NCI-H146 treated with DMSO at 0.1 percent for 48 hours (cell line): ENCODE data around the gene IGSF9.
"Not testable (repeated sequence)": the region's sequence is repeated elsewhere in the genome, so short reads cannot be mapped to it uniquely, and the experiment has no call there.

Experiments used
- DNase-seq: peaks from one replicate; lab custom pipeline; 2025; ENCODE audit not compliant: unreplicated experiment; lab: John Stamatoyannopoulos, UW

The IGSF9 gene

DNA sequence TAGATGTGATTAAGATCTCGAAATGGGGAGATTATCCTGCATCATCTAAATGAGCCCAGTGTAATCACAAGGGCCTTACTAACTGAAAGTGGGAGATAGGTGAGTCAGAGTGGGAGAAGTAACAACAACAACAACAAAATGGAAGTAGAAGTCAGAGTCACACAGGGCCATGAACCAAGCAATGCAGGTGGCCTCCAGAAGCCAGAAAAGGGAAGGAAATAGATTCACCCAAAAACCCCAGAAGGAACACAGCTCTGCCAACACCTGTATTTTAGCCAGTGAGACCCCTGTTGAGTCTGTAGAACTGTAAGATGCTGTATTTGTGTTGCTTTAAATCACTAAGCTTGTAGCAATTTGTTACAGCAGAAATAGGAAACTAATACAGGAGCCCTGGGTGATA, 24.2 kb downstream of the IGSF9 start:
- DNase-seq, result no peak

- no peak for DNase-seq
Measured at GRCh38 chr1:159920651-159921050, 24.8 kb downstream of the IGSF9 start.

- no peak for DNase-seq
Measured at GRCh38 chr1:159920202-159920601, 25.2 kb downstream of the IGSF9 start.

DNA sequence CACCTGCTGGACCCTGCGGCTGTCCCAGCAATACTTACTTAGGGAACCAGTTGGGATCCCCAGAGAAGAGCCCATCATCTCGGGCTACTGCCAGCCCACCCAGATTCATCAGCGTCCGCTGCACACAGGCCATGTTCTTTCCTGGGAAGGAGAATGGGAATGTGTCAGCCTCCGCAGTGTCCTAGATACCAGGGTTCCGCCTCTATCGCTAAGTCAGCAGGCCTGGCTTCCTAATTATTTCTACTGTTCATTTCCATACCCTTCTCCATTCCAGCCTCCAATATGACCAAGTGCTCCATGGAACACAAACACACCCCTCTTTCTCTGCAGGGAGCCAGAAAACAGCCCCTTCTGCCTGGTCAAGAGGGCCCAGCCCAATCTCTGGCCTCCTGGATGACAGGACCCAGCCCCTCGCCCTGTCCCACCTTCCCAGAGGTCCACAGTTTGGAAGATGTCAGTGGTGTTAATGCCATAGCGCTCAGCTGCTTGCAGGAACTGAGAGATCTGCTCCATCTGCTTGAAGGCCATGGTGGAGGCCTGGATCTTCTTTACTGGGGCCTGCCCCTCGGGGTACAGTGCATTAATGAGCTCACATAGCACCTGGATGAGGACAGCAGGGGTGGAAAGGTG, 26.1 kb downstream of the IGSF9 start:
- no peak for DNase-seq

DNA sequence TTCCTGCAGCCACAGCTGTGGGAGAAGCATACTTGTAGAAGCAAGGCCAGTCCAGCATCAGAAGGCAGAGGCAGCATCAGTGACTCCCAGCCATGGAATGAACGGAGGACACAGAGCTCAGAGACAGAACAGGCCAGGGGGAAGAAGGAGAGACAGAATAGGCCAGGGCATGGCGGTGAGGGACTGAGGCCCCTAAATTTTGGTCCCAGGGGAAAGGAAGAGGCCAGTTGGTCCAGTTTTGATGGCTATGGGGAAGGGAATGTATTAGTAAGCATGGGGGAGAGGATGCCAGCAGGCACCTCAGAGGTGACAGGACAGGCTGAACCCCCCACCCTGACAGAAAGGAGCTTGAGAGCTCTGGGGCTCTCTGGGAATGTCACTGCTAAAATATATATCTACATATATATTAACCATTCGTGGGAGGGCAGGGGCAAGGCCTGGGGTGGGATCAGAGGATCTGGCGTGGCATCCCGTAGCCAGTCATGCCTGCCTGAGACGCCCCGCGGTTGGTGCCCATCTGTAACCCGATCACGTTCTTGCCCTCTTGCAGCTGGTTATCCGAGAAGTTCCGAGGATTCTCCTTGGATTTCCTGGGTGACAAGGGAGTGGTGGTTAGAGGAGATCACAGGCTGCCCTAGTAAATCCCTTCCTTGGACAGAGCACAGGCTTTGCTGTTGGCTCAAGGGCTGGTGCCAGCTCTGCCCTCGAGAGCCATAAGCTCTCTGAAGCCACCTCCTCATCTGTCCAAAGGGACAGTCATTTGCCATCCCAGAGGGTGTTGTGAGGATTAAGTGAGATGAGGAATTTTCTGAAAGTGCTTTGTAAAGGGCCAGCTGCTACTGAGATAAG, 26.8 kb downstream of the IGSF9 start:
- DNase-seq, result no peak

- no peak for DNase-seq
Measured at GRCh38 chr1:159917533-159918351, 27.7 kb downstream of the IGSF9 start.

DNA sequence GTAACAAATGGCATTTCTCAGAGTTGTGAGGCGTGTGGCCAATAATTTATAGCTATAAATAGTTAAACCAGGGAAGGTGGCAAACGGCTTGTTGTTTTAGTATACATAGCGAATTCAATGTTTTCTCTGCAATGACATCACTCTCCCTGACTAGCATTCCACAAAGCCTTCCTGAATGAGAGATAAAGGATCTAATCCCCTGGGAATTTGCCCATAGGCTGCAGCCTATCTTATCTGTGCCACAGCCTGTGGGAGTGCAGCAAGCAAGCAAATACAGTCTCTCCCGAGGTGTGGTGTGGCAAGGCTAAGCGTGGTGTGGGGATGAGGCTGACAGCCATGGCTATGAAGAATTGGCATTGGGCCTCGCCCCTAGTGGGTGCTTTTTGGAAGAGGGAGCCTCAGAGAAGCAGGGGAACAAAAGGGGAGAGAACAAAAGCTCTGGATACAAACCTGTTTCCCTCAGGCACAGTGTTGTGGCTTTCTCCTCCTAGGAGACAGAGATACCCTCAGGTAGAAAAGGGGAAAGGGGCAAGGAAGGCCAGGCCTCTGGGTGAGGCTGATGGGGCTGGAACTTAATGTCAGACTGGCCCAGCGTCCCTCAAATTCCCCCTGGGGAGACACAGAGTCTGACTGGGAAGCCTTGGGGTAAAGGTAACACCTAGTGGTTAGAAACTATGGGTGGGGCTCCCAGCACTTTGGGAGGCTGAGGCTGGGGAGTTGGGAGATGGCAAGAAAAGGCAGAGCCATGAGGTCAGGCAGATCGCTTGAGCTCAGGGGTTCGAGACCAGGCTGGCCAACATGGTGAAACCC, 29.0 kb downstream of the IGSF9 start:
- no peak for DNase-seq

- no peak for DNase-seq
Measured at GRCh38 chr1:159915571-159916241, 29.7 kb downstream of the IGSF9 start.

DNA sequence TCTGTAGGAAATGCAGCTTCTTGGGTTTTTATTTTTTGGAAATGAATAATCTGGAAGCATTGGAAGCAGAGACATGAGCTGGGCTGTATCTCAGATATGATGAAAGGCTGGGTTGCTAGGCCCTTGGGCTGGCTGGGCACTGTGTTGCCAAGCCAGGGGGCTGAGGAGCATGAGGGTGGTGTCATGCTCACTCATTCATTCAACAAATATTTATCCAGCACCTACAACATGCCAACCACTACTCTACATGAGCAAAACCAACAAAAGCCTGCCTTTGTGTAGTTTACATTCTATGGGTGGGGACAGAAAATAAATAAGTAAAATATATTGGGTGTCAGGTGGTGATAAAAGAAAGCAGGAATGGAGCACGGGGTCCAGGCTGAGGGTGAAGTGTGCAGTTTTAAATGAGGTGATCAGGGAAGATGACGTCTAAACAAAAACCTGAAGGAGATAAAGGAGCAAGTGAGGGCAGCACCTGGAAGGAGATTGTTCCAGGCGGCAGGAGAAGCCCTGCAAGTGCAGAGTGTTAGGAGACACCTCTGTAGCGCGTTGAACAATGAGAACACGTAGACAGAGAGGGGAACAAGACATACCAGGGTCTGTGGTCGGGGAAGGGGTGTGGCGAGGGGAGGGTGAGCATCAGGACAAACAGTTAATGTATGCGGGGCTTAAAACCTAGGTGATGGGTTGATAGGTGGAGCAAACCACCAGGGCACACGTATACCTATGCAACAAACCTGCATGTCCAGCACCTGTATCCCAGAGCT, 31.0 kb downstream of the IGSF9 start:
- DNase-seq, result no peak

- DNase-seq, result no peak
Measured at GRCh38 chr1:159913451-159914192, 31.8 kb downstream of the IGSF9 start.

DNA sequence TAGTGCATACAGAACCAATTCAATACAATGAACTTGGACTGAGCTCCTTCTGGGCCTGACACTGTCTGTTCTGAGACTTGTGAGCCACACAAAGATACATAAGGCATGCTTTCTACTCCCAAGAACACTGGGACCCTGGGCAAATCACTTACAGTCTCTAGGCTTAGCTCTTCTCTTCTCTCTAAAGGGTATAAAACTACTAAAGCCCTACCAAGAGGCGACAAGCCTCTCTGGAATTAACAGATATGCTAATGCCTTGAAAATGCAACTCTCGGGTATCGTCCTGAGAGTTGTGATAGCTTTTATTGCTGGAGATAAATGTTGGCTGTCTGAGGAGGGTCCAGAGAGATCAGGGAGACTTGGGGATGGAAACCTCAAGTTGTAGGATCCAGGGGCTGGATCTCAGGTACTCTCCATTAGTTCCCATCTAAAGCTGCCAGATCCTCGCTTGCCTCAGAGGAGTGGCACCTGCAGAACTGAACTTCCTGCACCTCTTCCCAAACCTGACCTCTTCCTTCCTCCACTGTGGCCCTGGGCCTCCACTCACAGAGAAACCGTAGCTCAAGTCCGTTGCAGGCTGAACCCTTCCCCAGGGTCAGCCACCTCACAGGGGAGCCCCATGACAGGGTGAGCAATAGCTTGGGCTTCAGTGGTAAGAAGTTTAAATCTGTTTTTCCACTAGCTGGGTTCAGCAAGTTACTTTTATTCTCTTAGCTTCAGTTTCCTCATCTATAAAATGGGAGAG, 33.9 kb downstream of the IGSF9 start:
- DNase-seq, result no peak

DNA sequence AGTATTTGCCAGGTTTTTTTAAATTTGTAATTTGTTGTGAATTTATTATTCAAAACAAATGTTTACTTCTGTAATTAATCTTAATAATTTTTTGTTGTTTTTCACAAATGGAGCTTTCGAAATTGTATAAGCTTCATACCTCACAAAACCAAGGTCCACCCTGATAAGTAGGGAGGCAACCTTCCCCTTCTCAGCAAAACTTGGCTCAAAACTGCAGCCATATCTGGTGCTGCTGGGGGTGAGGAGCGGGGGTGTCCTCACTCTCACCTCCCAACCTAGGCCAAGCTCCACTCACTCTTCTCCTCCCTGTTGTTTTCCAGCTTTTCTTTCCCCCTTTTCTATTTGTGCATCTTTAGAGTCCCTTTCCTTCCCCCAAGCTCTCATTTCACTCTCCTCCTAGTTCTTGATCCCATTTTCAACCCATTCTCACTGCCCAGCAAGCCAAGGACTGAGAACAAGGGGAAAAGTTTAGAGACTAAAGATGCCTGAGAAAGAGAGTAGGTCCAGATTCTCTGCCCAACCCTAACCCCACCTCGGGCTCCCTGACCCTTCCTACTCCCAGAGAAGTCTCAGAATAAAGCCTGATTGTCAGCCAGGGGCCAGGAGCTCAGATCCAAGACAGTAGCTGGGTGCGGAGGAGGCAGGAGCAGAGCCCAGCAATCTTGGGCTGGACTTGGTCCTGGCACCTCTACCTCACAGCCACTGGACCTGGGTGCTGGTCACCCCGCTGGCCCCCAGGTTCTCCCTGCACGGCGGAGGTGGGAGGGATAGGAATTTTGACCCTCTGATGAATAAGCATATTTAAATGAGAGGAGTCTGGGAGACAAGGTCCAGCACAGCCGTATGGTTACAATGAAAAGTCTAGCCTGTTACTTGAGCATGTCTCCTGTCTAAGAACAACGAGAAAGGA, 37.1 kb downstream of the IGSF9 start:
- no peak for DNase-seq

GRCh38 chr1:159906960-159907359, 38.5 kb downstream of the IGSF9 start:
- no peak for DNase-seq

- not testable (repeated sequence) for DNase-seq
Measured at GRCh38 chr1:159904036-159904435, 41.4 kb downstream of the IGSF9 start.

- no peak for DNase-seq
Measured at GRCh38 chr1:159902541-159902940, 42.9 kb downstream of the IGSF9 start.

DNA sequence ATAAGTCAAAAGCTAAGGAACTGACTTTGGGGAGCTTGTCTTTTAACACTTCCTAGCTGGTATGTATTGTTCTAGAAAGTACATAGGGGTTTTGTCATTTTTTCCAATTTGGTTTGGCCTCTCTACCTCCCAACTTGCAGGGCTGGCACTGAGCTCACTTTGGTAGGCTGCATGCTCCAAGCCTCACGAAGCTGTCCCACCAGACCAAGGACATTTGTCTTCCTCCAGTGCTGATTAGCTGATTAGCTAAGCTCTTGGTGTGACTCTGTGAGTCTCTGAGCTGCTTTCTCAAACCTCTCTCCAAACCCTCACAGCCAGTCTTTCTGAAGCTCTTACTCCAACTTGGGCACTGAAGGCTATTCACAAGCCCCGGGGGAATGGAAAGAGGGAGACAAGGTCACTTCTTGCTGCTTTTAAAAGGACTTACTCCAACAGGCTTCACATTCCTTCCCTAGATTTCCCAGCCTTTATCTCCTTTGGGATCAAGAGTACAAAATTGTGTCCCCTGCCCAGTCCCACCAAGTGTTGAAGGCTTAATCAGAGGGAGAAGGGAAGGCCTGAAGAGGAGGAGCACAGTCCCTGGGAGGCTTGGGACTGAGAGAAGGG, 44.6 kb downstream of the IGSF9 start:
- DNase-seq, result no peak
